GM23338 (cell line): ENCODE measurements around the gene SLC2A4RG. TPM values are rescaled to one million over a fixed set of nuclear protein-coding genes. Genes with fewer than 3 reads are reported as not detected.

Source experiments
- ATAC-seq: fragments of 200-7000 bp; cut with Tn5 transposase; 3 replicates; pipeline ENCODE4 v1.9.1; 2020
- DNase-seq: peaks from one replicate; pipeline ENCODE4 v3.0.0-alpha.2; 2015; ENCODE audit warnings: low spot score
- H2AFZ ChIP-seq: fragments of 200-600 bp; sonication (generic); 2 replicates; pipeline ENCODE4 v1.8.0; 2016; ENCODE audit warnings: antibody characterized with exemption, mild to moderate bottlenecking, moderate library complexity
- H3F3A ChIP-seq: fragments of 200-600 bp; sonication (generic); replicated peaks from 2 replicates; pipeline ENCODE4 v1.8.0; 2017; ENCODE audit warnings: antibody characterized with exemption, mixed run types, low read depth
- H3K27ac ChIP-seq: fragments of 200-600 bp; sonication (generic); 2 replicates; pipeline ENCODE4 v1.6.1; 2016; ENCODE audit warnings: low read depth
- H3K27me3 ChIP-seq: fragments of 200-600 bp; sonication (generic); 2 replicates; pipeline ENCODE4 v1.8.0; 2016; ENCODE audit warnings: mild to moderate bottlenecking, mixed run types, moderate library complexity; ENCODE audit not compliant: insufficient read depth
- H3K36me3 ChIP-seq: fragments of 200-600 bp; sonication (generic); 2 replicates; pipeline ENCODE4 v1.8.0; 2016; ENCODE audit warnings: mild to moderate bottlenecking; ENCODE audit not compliant: insufficient read depth
- H3K4me1 ChIP-seq: fragments of 200-600 bp; sonication (generic); 2 replicates; pipeline ENCODE4 v1.8.0; 2016; ENCODE audit warnings: mild to moderate bottlenecking, moderate library complexity; ENCODE audit not compliant: insufficient read depth
- H3K4me2 ChIP-seq: fragments of 200-600 bp; sonication (generic); 2 replicates; pipeline ENCODE4 v1.7.1; 2017; ENCODE audit warnings: mixed run types
- H3K4me3 ChIP-seq: fragments of 200-600 bp; sonication (generic); 2 replicates; pipeline ENCODE4 v1.6.1; 2016; ENCODE audit warnings: mixed run types
- H3K79me2 ChIP-seq: fragments of 200-600 bp; sonication (generic); replicated peaks from 2 replicates; pipeline ENCODE4 v1.8.0; 2017; ENCODE audit warnings: mild to moderate bottlenecking; ENCODE audit not compliant: insufficient read depth
- H3K9me2 ChIP-seq: fragments of 200-600 bp; sonication (generic); 2 replicates; pipeline ENCODE4 v1.8.0; 2017; ENCODE audit not compliant: insufficient read depth
- H4K20me1 ChIP-seq: fragments of 200-600 bp; sonication (generic); replicated peaks from 2 replicates; pipeline ENCODE4 v1.8.0; 2017; ENCODE audit warnings: mild to moderate bottlenecking; ENCODE audit not compliant: insufficient read depth
- H3K27ac Mint-ChIP-seq: 2 replicates; pipeline ENCODE4 v1.8.0; 2020; ENCODE audit warnings: inconsistent platforms, mild to moderate bottlenecking, moderate library complexity, mixed read lengths
- H3K27me3 Mint-ChIP-seq: 3 replicates; pipeline ENCODE4 v1.8.0; 2022; ENCODE audit warnings: low read depth, mild to moderate bottlenecking, moderate library complexity, mixed read lengths, inconsistent platforms; ENCODE audit not compliant: insufficient read depth, poor library complexity
- H3K36me3 Mint-ChIP-seq: 3 replicates; pipeline ENCODE4 v1.8.0; 2021; ENCODE audit warnings: low read depth, mild to moderate bottlenecking, inconsistent platforms, moderate library complexity, mixed read lengths
- H3K4me1 Mint-ChIP-seq: 3 replicates; pipeline ENCODE4 v1.8.0; 2020; ENCODE audit warnings: mild to moderate bottlenecking, inconsistent platforms, mixed read lengths
- H3K4me3 Mint-ChIP-seq: 3 replicates; pipeline ENCODE4 v1.8.0; 2021; ENCODE audit warnings: moderate library complexity, mild to moderate bottlenecking, inconsistent platforms, mixed read lengths
- H3K9me3 Mint-ChIP-seq: 3 replicates; pipeline ENCODE4 v1.8.0; 2020; ENCODE audit warnings: moderate library complexity, mild to moderate bottlenecking, inconsistent platforms, mixed read lengths
- CREB1 ChIP-seq: fragments of 250-450 bp; sonication (Bioruptor Pico); IDR thresholded peaks from 2 replicates; pipeline ENCODE4 v1.5.0; 2020; ENCODE audit warnings: low read depth, mild to moderate bottlenecking, moderate library complexity
- EZH2 ChIP-seq: fragments of 200-600 bp; sonication (generic); IDR thresholded peaks from one replicate; pipeline ENCODE4 v1.8.0; 2017; ENCODE audit warnings: antibody characterized with exemption, mild to moderate bottlenecking, low read depth; ENCODE audit not compliant: unreplicated experiment
- EZH2phosphoT487 ChIP-seq: fragments of 200-600 bp; sonication (generic); IDR thresholded peaks from one replicate; pipeline ENCODE4 v1.8.1; 2018; ENCODE audit warnings: antibody characterized with exemption; ENCODE audit not compliant: unreplicated experiment
- JUNB ChIP-seq: IDR thresholded peaks from one replicate; pipeline ENCODE4 v1.6.1; 2016; ENCODE audit warnings: antibody characterized with exemption; ENCODE audit not compliant: unreplicated experiment
- NANOG ChIP-seq: IDR thresholded peaks from 2 replicates; pipeline ENCODE4 v1.6.1; 2016; ENCODE audit warnings: antibody characterized with exemption, borderline replicate concordance
- STAT1 ChIP-seq: IDR thresholded peaks from one replicate; pipeline ENCODE4 v1.6.1; 2016; ENCODE audit warnings: antibody characterized with exemption; ENCODE audit not compliant: unreplicated experiment
- ZNF114 ChIP-seq: fragments of 250-450 bp; sonication (Bioruptor Pico); IDR thresholded peaks from 2 replicates; pipeline ENCODE4 v1.5.0; 2020; ENCODE audit warnings: mild to moderate bottlenecking, moderate library complexity
- ZNF331 ChIP-seq: fragments of 250-450 bp; sonication (Bioruptor Pico); IDR thresholded peaks from 2 replicates; pipeline ENCODE4 v1.5.0; 2020; ENCODE audit warnings: low read depth, mild to moderate bottlenecking, moderate library complexity
- polyA plus RNA-seq: library from polyadenylated mRNA; unstranded; fragments of >200 nt; fragmentation: Nextera tagmentation; extraction: Ambion mirVana; gene quantifications from 2 replicates; pipeline ENCODE4 v1.2.1, GENCODE V29; 2016
- total RNA-seq: library from RNA; depleted of rRNA; stranded (reverse); fragments of >200 nt; shearing (Covaris generic); gene quantifications from 2 replicates; pipeline ENCODE4 v1.2.3, GENCODE V29; 2014
- TF ChIP-seq, protein P1 (sequence below): fragments of 250-450 bp; sonication (Bioruptor Pico); IDR thresholded peaks from 2 replicates; pipeline ENCODE4 v1.5.0; 2020; ENCODE audit warnings: mild to moderate bottlenecking, moderate library complexity
- TF ChIP-seq, protein P2 (sequence below), 2 experiments: fragments of 200-600 bp in 1 of 2; sonication (generic) in 1 of 2; conservative IDR thresholded peaks; 2 replicates each; pipeline versions ENCODE4 v1.5.1 to v1.6.1; 2016 to 2017; ENCODE audit warnings: antibody characterized with exemption in 2 of 2, low read depth in 2 of 2, mild to moderate bottlenecking in 2 of 2, moderate library complexity in 1 of 2
- TF ChIP-seq, protein P3 (sequence below): IDR thresholded peaks from 2 replicates; pipeline ENCODE4 v1.6.1; 2016; ENCODE audit warnings: antibody characterized with exemption

The SLC2A4RG gene
- total and polyA plus RNA-seq, 2 experiments from 2014 or later = 22.8 to 42.0 TPM

DNA sequence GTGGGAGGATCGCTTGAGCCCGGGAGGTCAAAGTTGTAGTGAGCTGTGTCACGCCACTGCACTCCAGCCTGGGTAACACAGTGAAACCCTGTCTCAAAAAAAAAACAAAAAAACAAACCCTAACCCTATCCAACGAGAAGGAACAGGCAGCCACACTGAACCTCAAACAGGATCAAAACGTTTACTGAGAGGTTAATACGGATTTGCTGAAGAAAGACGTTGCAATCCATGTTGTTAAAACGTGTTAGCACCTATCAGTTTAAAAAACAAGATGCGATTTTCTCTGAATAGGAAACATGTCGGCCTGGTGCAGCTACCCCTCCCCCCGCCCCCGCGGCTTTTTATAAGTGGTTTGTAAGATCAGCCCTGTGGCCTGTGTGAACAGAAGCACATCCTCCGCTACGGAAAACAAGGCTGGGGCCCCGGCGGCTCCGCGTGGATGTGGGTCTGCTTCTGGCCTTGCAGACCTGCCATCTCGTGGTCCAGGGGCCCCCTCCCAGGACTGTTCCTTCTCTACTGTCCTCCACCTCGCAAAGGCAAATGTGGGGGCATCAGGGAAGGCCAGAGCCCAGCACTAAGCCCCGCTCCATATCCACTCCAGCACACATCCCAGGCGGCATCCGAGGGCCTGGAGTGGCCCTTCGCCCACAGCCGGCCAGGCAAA lies 11.4 kb downstream of the SLC2A4RG start:
- H3K9me2 ChIP-seq = no peaks in the 10 kb centered on the region
- peak overlapping the region; percentile 44; the same call in 1 of the 2 replicates for H3K27ac Mint-ChIP-seq
- H3K27me3 Mint-ChIP-seq = peaks cover 5% of the 10 kb centered on the region
- H3K4me3 ChIP-seq = no peak overlapping the region
- H3K79me2 ChIP-seq = no peaks in the 10 kb centered on the region
- H3F3A ChIP-seq = peaks cover 19% of the 10 kb centered on the region
- peaks cover 4% of the 10 kb centered on the region; the same call in 1 of the 2 replicates for H3K4me1 ChIP-seq
- H3K4me1 Mint-ChIP-seq = peaks cover 13% of the 10 kb centered on the region
- no peaks in the 10 kb centered on the region for H3K27me3 ChIP-seq
- no peak overlapping the region for H2AFZ ChIP-seq
- peak; percentile 12 for ATAC-seq
- no peak for TF ChIP-seq ZNF114
- no peak overlapping the region for H3K4me3 Mint-ChIP-seq
- no peaks in the 10 kb centered on the region for H3K36me3 ChIP-seq
- no peaks in the 10 kb centered on the region for H4K20me1 ChIP-seq
- peak overlapping the region; percentile 59 for H3K27ac ChIP-seq
- H3K4me2 ChIP-seq = peak overlapping the region; percentile 64
- H3K9me3 Mint-ChIP-seq = no peaks in the 10 kb centered on the region
- DNase-seq = peak; percentile 57
- H3K36me3 Mint-ChIP-seq = no peaks in the 10 kb centered on the region; the same call in 1 of the 3 replicates

DNA sequence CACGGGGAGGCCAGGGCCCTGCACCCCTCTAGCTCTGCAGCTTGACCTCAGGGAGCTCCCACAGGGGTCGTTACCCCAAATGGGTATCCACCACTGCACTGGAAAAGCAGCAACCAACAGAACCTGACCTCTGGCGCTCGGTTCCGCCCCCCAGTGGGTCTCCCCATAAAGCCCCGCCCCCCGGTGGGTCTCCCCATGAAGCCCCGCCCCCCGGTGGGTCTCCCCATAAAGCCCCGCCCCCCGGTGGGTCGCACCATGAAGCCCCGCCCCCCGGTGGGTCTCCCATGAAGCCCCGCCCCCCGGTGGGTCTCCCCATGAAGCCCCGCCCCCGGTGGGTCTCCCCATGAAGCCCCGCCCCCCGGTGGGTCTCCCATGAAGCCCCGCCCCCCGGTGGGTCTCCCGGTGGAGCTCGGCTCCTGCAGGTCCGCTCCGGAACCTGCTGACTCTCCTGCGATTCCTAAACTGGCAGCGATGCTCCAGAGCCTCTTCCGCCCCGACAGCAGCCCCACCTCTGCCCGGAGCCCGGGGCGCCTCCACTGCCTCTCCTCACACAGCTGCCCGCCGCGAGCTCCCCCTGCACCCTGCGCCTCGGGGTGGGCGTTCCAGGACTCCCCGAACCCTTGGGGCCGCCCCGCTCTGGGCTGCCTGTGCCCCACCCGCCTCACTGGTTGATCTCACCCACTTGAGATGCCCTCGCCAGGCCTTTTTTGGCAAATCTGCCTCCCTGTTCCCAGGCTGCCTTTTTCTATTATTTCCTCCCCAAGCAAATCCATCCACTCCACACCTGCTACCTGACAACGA lies 12.1 kb downstream of the SLC2A4RG start:
- Mint-ChIP-seq H3K27me3 (peaks cover 5% of the 10 kb centered on the region), H3K4me1 (peaks cover 13% of the 10 kb centered on the region), H3K9me3 (no peaks in the 10 kb centered on the region)
- no peak for TF ChIP-seq JUNB
- TF ChIP-seq, protein P1, sequence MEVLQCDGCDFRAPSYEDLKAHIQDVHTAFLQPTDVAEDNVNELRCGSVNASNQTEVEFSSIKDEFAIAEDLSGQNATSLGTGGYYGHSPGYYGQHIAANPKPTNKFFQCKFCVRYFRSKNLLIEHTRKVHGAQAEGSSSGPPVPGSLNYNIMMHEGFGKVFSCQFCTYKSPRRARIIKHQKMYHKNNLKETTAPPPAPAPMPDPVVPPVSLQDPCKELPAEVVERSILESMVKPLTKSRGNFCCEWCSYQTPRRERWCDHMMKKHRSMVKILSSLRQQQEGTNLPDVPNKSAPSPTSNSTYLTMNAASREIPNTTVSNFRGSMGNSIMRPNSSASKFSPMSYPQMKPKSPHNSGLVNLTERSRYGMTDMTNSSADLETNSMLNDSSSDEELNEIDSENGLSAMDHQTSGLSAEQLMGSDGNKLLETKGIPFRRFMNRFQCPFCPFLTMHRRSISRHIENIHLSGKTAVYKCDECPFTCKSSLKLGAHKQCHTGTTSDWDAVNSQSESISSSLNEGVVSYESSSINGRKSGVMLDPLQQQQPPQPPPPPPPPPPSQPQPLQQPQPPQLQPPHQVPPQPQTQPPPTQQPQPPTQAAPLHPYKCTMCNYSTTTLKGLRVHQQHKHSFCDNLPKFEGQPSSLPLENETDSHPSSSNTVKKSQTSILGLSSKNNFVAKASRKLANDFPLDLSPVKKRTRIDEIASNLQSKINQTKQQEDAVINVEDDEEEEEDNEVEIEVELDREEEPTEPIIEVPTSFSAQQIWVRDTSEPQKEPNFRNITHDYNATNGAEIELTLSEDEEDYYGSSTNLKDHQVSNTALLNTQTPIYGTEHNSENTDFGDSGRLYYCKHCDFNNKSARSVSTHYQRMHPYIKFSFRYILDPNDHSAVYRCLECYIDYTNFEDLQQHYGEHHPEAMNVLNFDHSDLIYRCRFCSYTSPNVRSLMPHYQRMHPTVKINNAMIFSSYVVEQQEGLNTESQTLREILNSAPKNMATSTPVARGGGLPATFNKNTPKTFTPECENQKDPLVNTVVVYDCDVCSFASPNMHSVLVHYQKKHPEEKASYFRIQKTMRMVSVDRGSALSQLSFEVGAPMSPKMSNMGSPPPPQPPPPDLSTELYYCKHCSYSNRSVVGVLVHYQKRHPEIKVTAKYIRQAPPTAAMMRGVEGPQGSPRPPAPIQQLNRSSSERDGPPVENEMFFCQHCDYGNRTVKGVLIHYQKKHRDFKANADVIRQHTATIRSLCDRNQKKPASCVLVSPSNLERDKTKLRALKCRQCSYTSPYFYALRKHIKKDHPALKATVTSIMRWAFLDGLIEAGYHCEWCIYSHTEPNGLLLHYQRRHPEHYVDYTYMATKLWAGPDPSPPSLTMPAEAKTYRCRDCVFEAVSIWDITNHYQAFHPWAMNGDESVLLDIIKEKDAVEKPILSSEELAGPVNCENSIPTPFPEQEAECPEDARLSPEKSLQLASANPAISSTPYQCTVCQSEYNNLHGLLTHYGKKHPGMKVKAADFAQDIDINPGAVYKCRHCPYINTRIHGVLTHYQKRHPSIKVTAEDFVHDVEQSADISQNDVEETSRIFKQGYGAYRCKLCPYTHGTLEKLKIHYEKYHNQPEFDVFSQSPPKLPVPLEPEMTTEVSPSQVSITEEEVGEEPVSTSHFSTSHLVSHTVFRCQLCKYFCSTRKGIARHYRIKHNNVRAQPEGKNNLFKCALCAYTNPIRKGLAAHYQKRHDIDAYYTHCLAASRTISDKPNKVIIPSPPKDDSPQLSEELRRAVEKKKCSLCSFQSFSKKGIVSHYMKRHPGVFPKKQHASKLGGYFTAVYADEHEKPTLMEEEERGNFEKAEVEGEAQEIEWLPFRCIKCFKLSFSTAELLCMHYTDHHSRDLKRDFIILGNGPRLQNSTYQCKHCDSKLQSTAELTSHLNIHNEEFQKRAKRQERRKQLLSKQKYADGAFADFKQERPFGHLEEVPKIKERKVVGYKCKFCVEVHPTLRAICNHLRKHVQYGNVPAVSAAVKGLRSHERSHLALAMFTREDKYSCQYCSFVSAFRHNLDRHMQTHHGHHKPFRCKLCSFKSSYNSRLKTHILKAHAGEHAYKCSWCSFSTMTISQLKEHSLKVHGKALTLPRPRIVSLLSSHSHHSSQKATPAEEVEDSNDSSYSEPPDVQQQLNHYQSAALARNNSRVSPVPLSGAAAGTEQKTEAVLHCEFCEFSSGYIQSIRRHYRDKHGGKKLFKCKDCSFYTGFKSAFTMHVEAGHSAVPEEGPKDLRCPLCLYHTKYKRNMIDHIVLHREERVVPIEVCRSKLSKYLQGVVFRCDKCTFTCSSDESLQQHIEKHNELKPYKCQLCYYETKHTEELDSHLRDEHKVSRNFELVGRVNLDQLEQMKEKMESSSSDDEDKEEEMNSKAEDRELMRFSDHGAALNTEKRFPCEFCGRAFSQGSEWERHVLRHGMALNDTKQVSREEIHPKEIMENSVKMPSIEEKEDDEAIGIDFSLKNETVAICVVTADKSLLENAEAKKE (CRISPR knock-in tag) = no peak
- no peak for TF ChIP-seq ZNF331 (CRISPR knock-in tag)
- TF ChIP-seq, protein P2, sequence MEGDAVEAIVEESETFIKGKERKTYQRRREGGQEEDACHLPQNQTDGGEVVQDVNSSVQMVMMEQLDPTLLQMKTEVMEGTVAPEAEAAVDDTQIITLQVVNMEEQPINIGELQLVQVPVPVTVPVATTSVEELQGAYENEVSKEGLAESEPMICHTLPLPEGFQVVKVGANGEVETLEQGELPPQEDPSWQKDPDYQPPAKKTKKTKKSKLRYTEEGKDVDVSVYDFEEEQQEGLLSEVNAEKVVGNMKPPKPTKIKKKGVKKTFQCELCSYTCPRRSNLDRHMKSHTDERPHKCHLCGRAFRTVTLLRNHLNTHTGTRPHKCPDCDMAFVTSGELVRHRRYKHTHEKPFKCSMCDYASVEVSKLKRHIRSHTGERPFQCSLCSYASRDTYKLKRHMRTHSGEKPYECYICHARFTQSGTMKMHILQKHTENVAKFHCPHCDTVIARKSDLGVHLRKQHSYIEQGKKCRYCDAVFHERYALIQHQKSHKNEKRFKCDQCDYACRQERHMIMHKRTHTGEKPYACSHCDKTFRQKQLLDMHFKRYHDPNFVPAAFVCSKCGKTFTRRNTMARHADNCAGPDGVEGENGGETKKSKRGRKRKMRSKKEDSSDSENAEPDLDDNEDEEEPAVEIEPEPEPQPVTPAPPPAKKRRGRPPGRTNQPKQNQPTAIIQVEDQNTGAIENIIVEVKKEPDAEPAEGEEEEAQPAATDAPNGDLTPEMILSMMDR (conservative IDR thresholded peaks at IDR 0.05; ENCODE audit: low read depth in 2 of 2) = no peak
- TF ChIP-seq STAT1 = no peak
- TF ChIP-seq NANOG = no peak
- no peak for TF ChIP-seq EZH2phosphoT487
- no peak for TF ChIP-seq ZNF114
- TF ChIP-seq, protein P3, sequence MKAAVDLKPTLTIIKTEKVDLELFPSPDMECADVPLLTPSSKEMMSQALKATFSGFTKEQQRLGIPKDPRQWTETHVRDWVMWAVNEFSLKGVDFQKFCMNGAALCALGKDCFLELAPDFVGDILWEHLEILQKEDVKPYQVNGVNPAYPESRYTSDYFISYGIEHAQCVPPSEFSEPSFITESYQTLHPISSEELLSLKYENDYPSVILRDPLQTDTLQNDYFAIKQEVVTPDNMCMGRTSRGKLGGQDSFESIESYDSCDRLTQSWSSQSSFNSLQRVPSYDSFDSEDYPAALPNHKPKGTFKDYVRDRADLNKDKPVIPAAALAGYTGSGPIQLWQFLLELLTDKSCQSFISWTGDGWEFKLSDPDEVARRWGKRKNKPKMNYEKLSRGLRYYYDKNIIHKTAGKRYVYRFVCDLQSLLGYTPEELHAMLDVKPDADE = no peak
- no peak for TF ChIP-seq CREB1 (CRISPR knock-in tag)
- no peak for TF ChIP-seq EZH2

More for the DNA sequence above, 12.1 kb downstream of the SLC2A4RG start:
- peaks cover 4% of the 10 kb centered on the region; the same call in 1 of the 2 replicates for H3K4me1 ChIP-seq
- H3K36me3 ChIP-seq = no peaks in the 10 kb centered on the region
- Mint-ChIP-seq H3K27ac (peak overlapping the region; percentile 44; the same call in 1 of the 2 replicates), H3K4me3 (no peak overlapping the region), H3K36me3 (no peaks in the 10 kb centered on the region; the same call in 2 of the 3 replicates)
- no peaks in the 10 kb centered on the region for H3K27me3 ChIP-seq
- peak overlapping the region; percentile 59; the same call in 1 of the 2 replicates for H3K27ac ChIP-seq
- no peak overlapping the region for H2AFZ ChIP-seq
- H3K9me2 ChIP-seq = no peaks in the 10 kb centered on the region
- no peak overlapping the region for H3K4me3 ChIP-seq
- H4K20me1 ChIP-seq = no peaks in the 10 kb centered on the region
- peak; percentile 28 for ATAC-seq
- no peaks in the 10 kb centered on the region for H3K79me2 ChIP-seq
- H3K4me2 ChIP-seq = peak overlapping the region; percentile 64
- DNase-seq = peak; percentile 61
- H3F3A ChIP-seq = peaks cover 19% of the 10 kb centered on the region
